OCI-LY1 (cell line): ENCODE measurements around the gene C19orf73.

Experiments
- CTCF ChIP-seq: fragments of 200-600 bp; sonication (generic), shearing (Covaris generic); IDR thresholded peaks from 2 replicates; pipeline ENCODE4 v1.5.1; 2017; ENCODE audit warnings: mild to moderate bottlenecking, antibody characterized with exemption, low read length, moderate library complexity, mixed read lengths
- EZH2 ChIP-seq: fragments of 200-600 bp; sonication (generic), shearing (Covaris generic); IDR thresholded peaks from 2 replicates; pipeline ENCODE4 v1.8.0; 2017; ENCODE audit warnings: borderline replicate concordance, mixed run types, mild to moderate bottlenecking, antibody characterized with exemption, low read length, moderate library complexity, mixed read lengths

- TF ChIP-seq CTCF (no peak), EZH2 (no peak)
Observed at GRCh38 chr19:49126575-49126974, 7.6 kb upstream of the C19orf73 start.
